GM18907 (cell line): ENCODE data around the gene TRPM5.

Experiments used
- ATAC-seq: cut with Tn5 transposase; IDR thresholded peaks from one replicate; pipeline ENCODE4 v1.9.1; 2021; ENCODE audit warnings: mild to moderate bottlenecking, moderate library complexity; ENCODE audit not compliant: unreplicated experiment

TRPM5 gene

DNA sequence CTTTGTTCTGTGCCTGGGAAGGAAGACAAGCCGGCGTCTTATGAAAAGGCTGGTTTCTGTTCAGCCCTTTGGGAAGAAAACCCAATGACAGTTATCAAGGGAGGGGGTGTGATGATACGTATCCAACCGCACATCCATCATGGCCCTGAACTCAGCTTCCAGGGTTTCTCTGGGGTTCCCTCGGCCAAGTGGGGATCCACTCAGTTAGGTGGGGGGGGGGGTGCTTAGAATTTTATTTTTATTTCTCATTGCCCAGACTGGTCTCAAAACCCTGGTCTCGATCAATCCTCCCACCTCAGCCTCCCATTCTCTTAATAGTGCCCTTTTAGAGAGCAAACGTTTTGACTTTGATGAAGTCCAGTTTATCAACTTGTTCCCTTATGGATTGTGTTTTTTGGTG lies 26.2 kb upstream of the TRPM5 start:
- ATAC-seq, result no peak

DNA sequence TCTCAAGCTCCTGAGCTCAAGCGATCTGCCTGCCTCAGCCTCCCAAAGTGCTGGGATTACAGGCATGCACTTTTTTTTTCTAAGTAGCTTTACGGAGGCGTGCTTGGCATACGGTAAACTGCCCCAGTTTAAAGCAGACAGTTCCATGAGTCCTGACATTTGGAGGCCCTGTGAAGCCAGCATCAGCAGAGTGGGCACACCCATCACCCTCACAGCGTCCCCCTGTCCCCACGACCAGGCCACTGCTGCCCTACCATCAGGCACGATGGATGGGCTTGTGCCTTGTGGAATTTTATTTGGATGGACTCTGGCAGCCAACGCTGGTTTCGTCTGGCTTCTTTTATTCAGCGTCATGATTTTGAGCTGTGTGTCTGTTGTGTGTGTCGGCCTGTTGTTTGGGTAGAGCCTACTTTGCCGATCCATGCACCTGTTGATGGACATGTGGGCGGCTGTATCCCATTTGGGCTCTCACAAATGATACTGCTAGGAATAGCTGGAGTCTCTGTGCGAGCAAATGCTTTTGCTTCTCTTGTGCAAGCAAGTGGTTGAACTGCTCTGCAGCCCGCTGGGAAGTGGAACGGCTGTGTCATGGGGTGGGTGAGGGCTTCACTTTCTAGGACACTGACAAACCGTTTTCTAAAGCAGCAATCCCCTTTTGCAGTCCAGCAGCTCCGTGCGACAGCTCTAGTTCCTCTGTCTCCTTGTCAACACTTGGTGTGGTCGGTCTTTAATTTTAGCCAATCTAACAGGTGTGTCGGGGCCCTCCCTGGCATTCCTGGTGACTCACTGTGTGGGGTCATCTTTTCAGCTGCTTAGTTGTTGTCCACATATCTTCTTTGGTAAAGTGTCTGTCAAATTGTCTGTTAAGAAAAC lies 24.3 kb upstream of the TRPM5 start:
- ATAC-seq, result no peak

DNA sequence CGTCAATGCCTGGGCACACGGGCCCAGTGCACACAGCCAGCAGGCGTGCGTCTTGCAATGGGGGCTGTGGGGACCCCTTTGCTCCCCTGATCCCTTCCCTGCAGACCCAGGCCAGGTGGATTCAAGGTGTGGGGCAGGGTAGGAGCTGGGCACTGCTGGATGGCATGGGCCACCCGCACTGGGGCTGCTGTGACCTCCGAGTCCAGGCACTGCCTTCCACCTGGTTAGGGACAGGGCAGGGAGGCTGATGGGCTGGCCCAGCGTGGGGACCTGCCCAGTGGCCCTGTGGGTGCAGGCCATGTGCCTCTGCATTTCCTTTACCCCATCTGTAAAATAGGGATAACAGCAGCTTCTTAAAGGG lies 23.4 kb upstream of the TRPM5 start:
- no peak for ATAC-seq

DNA sequence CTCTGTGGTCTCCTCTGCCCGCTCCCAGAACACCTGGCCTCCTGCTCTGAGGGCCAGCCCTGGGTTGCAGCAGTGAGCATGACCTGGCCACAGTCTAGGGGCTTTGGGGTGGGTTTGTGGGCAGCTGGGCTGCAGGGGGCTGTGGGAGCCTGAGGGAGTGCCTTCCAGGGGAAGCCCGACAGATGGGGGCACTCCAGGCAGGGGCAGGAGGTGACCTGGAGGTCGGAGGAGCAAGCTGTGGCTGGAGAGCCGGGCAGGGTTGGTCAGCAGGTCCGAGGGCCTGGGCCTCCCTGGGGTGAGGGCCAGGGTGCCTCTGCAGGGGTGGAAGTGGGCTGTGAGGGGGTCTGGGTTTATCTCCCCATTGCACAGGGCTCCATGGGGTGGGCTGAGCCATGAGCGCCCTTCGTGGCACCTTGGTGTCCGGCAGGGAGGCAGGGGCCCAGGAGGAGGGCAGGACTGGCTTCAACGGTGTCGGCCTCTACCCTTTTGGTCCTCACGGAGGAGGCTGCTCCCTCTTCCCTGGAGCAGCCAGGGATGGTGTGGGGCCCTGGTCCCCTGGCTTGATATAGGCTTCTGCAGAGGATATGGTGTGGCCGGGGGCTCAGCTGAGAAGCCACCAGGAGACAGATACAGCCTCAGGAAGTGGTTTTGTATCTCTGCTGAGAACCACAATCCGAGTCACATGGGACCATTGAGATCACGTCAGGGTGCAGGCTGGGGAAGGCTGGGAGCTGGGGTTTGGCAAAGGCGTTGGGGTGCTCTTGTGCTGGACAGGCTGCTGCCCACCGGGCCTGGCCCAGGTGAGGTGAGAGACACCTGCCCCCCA lies 22.8 kb upstream of the TRPM5 start:
- peak; percentile 71 for ATAC-seq

DNA sequence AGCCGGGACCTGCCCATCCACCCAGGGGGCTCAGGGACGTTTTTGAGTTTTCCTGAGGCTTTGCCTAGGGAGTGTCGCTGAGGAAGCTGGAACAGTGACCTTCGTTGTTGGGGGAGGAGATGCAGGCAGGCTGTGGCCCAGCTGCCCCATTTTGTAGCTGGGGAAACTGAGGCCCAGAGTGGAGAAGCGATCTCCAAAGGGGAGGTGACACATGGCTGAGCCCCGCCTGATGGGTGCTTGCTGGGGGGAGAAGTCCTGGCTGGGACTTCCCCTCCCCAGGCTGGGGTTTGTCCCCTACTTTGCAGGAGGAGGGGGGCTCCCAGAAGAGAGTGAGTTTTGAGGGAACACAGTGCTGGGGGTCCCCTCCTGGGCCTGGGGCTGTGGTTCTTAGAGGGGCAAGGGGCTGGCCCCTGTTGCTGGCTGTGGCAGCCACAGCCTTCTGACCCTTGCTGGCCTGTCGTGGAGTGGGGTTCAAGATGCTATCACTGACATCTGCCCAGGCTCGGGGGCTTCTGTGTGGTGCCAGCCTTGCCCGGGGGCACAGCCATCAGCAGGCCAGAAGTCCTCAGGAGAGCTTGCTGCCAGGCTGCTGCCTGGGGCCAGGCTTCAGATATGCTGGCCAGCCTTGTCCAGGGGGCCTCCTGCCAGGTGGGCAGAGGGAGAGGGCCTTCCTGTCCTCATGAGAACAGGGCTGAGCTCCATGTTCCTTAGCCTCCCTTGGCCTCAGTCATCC lies 21.9 kb upstream of the TRPM5 start:
- ATAC-seq, result no peak

DNA sequence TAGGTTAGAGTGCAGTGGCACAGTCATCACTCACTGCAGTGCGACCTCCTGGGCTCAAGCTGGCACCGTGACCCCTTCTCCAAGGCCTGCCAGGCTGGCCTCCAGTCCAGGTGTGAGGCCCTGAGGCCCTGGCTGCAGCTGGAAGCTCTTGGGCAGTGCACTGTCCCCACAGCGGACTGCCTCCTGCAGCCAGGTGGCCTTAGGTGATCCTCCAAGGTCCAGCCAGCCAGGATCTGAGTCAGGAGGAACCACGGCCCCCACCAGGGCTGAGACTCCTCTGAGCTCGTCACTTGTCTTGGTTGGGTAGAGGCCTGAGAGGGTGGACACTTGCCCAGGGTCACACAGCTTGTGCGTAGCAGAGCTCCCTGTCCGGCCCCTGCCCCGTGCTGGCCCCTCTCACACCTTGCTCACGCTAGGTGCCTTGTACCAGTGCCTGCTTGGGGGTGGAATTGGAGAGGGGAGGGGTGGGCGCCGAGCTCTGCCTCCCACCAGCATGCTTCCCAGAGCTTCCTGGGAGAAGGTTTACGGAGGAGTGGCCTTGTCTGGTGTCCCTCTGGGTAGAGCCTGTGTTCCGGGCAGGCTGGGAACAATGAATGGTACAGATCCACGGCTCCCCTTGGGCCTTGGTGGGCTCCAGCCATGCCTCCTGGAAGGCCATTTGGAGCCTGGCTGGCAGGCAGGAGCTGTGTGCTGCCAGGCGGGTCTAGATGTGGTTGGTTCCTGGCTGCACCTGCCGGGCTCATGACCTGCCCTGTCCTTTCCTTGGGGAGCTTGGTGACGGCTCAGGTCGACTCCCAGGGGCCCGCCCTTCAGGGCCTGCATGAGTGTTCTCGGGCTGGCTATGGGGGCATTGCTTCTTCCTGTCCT lies 21.1 kb upstream of the TRPM5 start:
- ATAC-seq, result no peak

DNA sequence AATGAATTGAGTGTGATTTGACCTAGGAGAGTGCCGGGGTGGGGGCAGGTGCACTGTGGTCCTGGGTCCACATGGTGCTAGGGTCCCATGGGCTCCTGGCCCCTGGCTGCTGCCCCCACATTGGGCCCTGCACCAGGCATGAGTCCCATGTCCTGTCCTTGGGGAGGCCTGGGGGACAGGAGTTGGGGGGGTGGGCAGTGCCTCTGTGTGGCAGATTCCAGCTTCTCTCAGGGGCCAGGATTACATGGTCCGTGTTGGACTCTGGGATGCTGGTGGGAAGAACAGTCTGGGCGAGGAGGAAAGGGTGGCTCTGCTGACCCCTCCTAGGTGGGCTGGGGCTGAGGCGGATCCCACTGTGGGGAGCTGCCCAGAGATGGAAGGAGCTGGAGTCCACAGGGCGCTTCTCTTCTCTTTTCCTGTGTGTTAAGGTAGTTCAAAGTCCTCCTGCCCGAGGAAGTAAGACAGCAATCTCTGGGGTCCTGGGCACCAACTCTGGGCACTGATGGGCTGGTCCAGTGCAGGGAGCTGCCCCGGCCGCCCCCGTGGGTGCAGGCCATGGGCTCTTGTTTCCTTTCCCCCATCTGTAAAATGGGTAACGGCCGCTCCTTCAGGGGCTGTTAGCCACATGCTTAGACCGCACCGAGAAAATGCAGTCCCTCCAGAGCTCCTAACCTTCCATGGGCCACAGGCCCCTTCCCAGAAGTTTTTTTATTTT lies 20.3 kb upstream of the TRPM5 start:
- ATAC-seq, result no peak

DNA sequence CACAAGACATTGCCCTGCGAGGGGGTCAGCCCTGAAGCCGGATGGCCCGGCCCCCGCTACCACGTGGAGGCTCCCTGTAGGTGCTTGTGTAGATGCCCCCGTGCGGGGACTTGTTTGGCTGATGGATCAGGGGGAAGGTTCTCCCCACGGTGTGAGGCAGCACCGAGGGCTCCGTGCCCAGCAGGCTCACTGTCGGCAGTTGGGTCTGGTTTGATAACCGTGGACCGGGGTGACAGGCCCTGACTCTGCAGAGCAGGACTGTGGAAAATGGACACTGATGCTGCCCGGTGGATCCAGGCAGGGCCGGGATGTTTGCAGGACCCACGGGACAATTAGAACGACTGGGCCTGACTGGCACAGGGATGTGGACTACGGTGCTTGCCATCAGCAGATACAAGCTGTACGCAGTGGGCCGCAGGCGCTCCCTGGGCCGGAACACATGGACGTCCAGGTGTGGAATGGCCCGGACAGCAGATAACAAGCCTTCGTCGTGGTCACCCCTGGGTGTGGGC lies 19.5 kb upstream of the TRPM5 start:
- no peak for ATAC-seq

DNA sequence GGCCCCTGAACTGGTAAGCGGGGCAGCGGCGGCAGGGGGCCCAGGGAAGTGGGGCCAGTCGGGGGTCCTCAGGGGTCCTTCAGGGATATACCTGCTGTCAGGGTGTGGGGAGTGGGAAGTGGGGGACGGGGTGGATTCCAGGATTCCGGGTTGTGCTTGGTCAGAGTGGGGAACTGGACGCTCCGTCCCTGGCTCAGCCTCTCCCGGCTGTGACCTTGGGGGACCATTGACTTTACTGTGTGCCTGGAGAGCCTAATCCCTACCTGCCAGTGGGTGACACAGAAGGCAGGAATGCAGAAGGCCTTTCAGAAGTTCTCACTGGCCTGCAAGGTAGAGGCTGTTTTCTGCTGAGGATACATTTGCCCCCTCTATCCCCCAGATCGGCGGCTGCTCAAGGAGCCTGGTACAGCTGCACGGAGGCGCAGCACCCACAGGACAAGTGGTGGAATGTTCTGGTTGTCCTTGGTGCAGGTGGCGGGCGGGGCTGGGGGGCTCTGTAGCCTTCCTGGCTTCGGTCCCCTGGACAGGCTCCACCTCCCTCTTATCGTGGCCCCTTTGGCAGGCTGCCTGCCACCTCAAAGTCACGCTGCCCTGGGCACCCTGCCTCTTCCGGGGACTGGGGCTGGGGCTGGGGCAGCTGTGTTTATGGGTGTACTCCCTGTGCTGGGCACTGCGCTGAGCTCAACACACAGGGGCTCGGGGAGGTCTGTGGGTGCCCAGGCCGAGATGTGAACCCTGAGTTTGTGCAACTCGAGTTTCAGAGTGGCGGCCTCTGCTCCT lies 18.9 kb upstream of the TRPM5 start:
- ATAC-seq, result no peak

DNA sequence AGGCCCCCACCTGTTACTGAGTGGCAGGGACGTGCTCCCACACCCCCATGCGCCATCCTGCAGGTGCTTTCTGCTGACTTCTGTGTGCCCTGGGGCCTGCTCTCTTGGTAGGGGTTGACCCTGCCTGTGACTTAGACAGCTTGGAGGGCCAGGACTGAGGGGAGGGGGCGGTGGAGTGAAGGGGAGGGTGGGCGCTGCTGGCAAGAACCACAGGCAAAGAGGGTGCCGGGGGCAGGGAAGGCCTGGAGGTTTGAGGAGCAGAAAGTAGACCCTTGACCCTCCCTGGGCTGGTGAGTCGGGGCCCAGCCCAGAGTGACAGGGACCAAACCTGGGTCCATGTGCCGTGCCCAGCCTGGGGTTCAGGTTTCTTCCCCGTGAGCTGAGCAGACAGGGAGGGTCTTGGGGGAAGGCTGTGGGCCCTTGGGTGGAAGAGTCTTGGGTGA lies 18.2 kb upstream of the TRPM5 start:
- ATAC-seq, result no peak

DNA sequence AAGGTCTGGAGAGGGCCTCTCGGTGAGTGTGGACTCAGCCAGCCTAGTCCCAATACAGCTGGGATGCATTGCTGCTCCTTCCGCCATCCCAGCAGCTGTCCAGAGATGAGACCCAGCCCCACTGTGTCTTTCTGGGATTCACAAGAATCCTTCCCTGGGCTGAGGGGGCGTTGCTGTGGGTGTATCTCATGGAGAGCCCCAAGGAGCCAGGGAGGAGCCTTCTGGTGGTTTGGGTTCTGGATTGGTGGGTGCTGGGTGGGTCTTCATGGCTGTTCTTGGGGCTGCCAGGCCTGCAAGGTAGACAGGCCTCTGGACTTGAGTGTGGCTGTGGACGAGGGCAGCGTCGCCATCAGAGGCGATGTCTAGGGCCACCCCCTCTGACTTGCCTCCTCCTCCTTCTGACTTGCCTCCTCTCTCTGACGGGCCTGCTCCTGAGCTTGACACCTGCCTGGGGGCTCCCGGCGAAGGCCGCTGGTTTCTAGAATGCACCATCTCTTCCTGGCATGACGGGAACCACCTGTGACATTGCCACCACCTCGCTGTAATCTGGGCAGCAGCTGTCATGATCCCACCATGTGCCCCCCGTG lies 17.7 kb upstream of the TRPM5 start:
- ATAC-seq, result no peak

DNA sequence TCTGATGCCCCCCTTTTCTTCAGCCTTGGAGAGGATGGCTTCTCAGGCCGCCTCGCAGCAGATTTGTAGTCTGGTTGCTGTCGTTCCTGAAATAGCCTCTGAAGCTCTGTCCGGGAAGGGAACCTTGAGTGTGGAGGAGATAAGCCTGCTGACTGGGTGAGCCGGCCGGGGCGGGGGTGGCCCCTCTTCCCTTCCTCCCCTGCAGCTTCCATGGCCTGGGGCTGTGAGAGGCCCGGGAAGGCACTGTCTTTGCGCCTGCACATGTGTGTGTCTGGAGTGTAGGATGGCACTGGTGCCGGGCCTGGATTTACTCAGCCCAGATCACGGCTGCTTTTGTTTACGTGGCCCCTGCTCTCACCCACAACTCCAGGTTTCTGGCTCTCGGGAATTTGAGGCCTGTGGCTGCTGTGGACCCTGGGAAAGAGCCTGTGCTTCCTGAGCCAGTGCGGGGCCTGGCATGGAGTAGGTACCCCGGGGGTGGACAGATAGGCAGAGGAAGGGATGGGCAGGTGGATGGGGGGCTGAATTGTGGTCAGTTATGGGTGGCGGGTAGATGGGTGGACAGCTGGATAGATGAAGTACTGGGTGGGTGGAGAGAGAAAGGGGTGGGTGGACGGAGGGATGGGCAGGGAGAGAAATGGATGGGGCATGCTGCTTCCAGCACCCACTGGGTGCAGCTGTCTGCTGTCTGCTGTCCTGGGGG lies 17.1 kb upstream of the TRPM5 start:
- no peak for ATAC-seq

DNA sequence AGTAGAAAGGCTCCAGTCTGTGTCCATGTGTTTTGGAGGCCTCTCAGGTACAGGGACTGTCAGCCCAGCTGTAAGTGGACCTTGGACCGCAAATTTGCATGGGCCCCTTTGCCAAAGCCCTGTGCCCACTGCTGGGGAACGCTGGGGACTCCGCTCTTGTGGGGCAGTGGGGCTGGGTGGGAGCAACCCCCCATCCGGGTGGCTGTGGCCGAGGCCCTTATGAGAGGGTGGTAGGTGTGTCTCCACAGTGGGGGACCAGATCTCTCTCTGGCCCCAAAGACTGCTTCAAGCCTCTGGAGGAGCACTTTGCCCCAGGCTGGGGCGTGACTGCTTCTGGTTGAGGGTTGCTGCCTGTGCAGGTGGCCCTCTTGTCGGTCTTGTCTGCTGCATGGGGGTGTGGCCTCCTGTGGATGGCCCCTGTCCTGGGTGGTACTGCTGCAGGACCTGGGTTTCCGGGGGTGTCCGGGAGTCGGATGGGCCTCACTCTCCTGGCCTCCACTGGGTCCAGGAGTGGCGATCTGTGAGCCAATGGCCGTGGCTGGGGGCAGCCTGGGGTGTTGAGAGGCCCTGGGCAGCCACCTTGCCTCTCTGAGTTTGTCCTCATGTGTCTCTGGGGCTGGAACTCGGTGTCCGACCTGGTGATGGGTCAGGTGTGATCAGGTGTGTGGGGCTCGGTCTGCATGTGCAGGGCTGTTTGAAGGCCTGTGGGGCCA lies 16.4 kb upstream of the TRPM5 start:
- no peak for ATAC-seq

DNA sequence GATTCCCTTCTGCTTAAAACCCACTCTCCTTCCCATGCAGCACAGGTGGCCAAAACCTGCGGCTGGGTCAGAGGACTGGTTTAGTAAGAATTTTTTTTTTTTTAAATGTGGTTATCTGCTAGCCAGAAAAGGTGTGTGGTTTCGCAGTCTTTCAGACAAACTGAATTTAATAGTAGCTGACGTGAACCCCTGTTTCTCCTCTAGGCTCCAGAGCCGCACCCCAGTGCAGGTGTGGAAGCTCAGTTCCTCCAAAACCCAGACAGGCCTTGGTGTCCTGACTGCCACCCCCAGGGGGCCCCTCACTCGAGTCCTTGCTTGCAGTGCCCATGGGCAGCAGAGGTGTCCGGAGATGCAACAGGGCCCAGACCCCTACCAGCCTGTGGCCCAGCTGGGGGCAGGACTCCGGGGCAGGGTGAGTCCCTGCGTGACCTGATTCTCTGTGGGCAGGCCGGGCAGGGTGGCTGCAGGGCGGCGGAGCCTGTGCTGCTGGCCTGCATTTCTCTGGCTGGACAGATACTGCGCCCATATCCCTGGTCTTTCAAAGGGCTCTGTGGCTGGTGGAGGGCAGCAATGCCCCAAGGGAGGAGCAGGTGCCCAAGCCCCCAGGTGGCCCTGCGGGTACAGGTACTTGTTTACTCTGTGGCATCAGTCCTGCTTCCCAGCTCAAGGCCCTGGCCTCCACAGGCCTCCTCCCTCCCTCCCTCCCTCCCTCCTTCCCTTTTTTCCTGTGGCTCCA lies 15.7 kb upstream of the TRPM5 start:
- no peak for ATAC-seq

DNA sequence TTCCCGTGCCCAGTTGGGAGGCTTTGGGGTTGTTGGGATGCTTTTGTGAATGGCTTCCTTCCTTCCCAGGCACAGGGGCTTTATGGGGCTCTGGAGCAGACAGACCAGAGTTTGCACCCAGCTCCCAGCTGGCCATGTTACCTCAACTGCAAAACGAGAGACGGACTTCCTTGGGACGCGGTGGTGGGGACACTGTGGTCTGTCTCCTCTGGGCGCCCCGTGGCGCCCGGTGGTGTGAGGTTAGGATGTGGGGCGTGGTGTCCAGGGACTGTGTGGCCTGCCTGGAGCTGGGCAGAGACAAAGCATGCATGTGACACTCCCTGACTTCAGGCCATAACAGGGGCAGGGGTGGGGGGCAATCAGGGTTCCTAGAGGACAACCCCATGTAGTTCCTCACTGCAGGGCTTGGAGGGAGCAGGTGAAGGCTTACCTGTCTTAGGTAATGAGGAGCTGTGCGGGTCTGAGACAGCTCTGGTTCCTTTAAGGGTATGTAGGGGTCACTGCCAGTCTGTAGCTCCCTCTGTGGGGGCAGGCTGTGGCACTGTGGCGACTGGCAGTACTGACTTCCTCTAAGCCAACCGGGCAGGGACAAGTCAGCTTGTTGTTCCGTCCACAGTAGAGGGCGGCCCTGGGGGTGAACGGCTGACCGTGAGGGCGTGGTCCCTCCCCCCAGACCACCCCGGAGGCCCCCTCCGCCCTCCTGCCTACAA lies 14.9 kb upstream of the TRPM5 start:
- ATAC-seq, result no peak

DNA sequence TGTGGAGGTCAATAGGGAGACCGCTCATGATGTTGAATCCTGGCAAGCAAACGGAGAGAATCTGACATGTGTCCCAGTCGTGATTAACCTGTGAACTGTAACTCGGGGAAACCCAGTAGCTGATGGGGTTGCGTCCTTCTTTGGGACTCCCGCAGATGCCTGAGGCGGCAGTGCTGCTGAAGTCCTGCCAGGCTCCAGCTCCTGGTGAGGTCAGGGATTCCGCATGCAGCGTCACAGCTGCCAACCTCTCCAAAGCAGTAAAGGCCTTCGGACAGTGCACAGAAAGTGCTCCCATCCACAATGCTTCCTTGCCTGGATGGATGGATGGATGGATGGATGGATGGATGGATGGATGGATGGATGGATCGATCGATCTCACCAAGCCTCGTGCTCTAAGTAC lies 14.0 kb upstream of the TRPM5 start:
- ATAC-seq, result no peak
